GM23338 (cell line): ENCODE measurements around the gene NOP56. TPM values are rescaled to one million over a fixed set of nuclear protein-coding genes. Genes with fewer than 3 reads are reported as not detected.

Experiments
- ATAC-seq: fragments of 200-7000 bp; cut with Tn5 transposase; 3 replicates; pipeline ENCODE4 v1.9.1; 2020
- DNase-seq: peaks from one replicate; pipeline ENCODE4 v3.0.0-alpha.2; 2015; ENCODE audit warnings: low spot score
- H2AFZ ChIP-seq: fragments of 200-600 bp; sonication (generic); 2 replicates; pipeline ENCODE4 v1.8.0; 2016; ENCODE audit warnings: antibody characterized with exemption, mild to moderate bottlenecking, moderate library complexity
- H3F3A ChIP-seq: fragments of 200-600 bp; sonication (generic); replicated peaks from 2 replicates; pipeline ENCODE4 v1.8.0; 2017; ENCODE audit warnings: antibody characterized with exemption, mixed run types, low read depth
- H3K27ac ChIP-seq: fragments of 200-600 bp; sonication (generic); 2 replicates; pipeline ENCODE4 v1.6.1; 2016; ENCODE audit warnings: low read depth
- H3K27me3 ChIP-seq: fragments of 200-600 bp; sonication (generic); 2 replicates; pipeline ENCODE4 v1.8.0; 2016; ENCODE audit warnings: mild to moderate bottlenecking, mixed run types, moderate library complexity; ENCODE audit not compliant: insufficient read depth
- H3K36me3 ChIP-seq: fragments of 200-600 bp; sonication (generic); 2 replicates; pipeline ENCODE4 v1.8.0; 2016; ENCODE audit warnings: mild to moderate bottlenecking; ENCODE audit not compliant: insufficient read depth
- H3K4me1 ChIP-seq: fragments of 200-600 bp; sonication (generic); 2 replicates; pipeline ENCODE4 v1.8.0; 2016; ENCODE audit warnings: mild to moderate bottlenecking, moderate library complexity; ENCODE audit not compliant: insufficient read depth
- H3K4me2 ChIP-seq: fragments of 200-600 bp; sonication (generic); 2 replicates; pipeline ENCODE4 v1.7.1; 2017; ENCODE audit warnings: mixed run types
- H3K4me3 ChIP-seq: fragments of 200-600 bp; sonication (generic); 2 replicates; pipeline ENCODE4 v1.6.1; 2016; ENCODE audit warnings: mixed run types
- H3K79me2 ChIP-seq: fragments of 200-600 bp; sonication (generic); replicated peaks from 2 replicates; pipeline ENCODE4 v1.8.0; 2017; ENCODE audit warnings: mild to moderate bottlenecking; ENCODE audit not compliant: insufficient read depth
- H3K9me2 ChIP-seq: fragments of 200-600 bp; sonication (generic); 2 replicates; pipeline ENCODE4 v1.8.0; 2017; ENCODE audit not compliant: insufficient read depth
- H4K20me1 ChIP-seq: fragments of 200-600 bp; sonication (generic); replicated peaks from 2 replicates; pipeline ENCODE4 v1.8.0; 2017; ENCODE audit warnings: mild to moderate bottlenecking; ENCODE audit not compliant: insufficient read depth
- H3K27ac Mint-ChIP-seq: 2 replicates; pipeline ENCODE4 v1.8.0; 2020; ENCODE audit warnings: inconsistent platforms, mild to moderate bottlenecking, moderate library complexity, mixed read lengths
- H3K27me3 Mint-ChIP-seq: 3 replicates; pipeline ENCODE4 v1.8.0; 2022; ENCODE audit warnings: low read depth, mild to moderate bottlenecking, moderate library complexity, mixed read lengths, inconsistent platforms; ENCODE audit not compliant: insufficient read depth, poor library complexity
- H3K36me3 Mint-ChIP-seq: 3 replicates; pipeline ENCODE4 v1.8.0; 2021; ENCODE audit warnings: low read depth, mild to moderate bottlenecking, inconsistent platforms, moderate library complexity, mixed read lengths
- H3K4me1 Mint-ChIP-seq: 3 replicates; pipeline ENCODE4 v1.8.0; 2020; ENCODE audit warnings: mild to moderate bottlenecking, inconsistent platforms, mixed read lengths
- H3K4me3 Mint-ChIP-seq: 3 replicates; pipeline ENCODE4 v1.8.0; 2021; ENCODE audit warnings: moderate library complexity, mild to moderate bottlenecking, inconsistent platforms, mixed read lengths
- H3K9me3 Mint-ChIP-seq: 3 replicates; pipeline ENCODE4 v1.8.0; 2020; ENCODE audit warnings: moderate library complexity, mild to moderate bottlenecking, inconsistent platforms, mixed read lengths
- CREB1 ChIP-seq: fragments of 250-450 bp; sonication (Bioruptor Pico); IDR thresholded peaks from 2 replicates; pipeline ENCODE4 v1.5.0; 2020; ENCODE audit warnings: low read depth, mild to moderate bottlenecking, moderate library complexity
- CTCF ChIP-seq, 2 experiments: fragments of 200-600 bp in 1 of 2; sonication (generic) in 1 of 2; conservative IDR thresholded peaks; 2 replicates each; pipeline versions ENCODE4 v1.5.1 to v1.6.1; 2016 to 2017; ENCODE audit warnings: antibody characterized with exemption in 2 of 2, low read depth in 2 of 2, mild to moderate bottlenecking in 2 of 2, moderate library complexity in 1 of 2
- ETS1 ChIP-seq: IDR thresholded peaks from 2 replicates; pipeline ENCODE4 v1.6.1; 2016; ENCODE audit warnings: antibody characterized with exemption
- EZH2 ChIP-seq: fragments of 200-600 bp; sonication (generic); IDR thresholded peaks from one replicate; pipeline ENCODE4 v1.8.0; 2017; ENCODE audit warnings: antibody characterized with exemption, mild to moderate bottlenecking, low read depth; ENCODE audit not compliant: unreplicated experiment
- EZH2phosphoT487 ChIP-seq: fragments of 200-600 bp; sonication (generic); IDR thresholded peaks from one replicate; pipeline ENCODE4 v1.8.1; 2018; ENCODE audit warnings: antibody characterized with exemption; ENCODE audit not compliant: unreplicated experiment
- JUNB ChIP-seq: IDR thresholded peaks from one replicate; pipeline ENCODE4 v1.6.1; 2016; ENCODE audit warnings: antibody characterized with exemption; ENCODE audit not compliant: unreplicated experiment
- NANOG ChIP-seq: IDR thresholded peaks from 2 replicates; pipeline ENCODE4 v1.6.1; 2016; ENCODE audit warnings: antibody characterized with exemption, borderline replicate concordance
- POLR2AphosphoS5 ChIP-seq: IDR thresholded peaks from 2 replicates; pipeline ENCODE4 v1.6.1; 2016; ENCODE audit warnings: antibody characterized with exemption, low read depth
- REST ChIP-seq: IDR thresholded peaks from one replicate; pipeline ENCODE4 v1.6.1; 2018; ENCODE audit warnings: antibody characterized with exemption; ENCODE audit not compliant: unreplicated experiment
- STAT1 ChIP-seq: IDR thresholded peaks from one replicate; pipeline ENCODE4 v1.6.1; 2016; ENCODE audit warnings: antibody characterized with exemption; ENCODE audit not compliant: unreplicated experiment
- ZNF114 ChIP-seq: fragments of 250-450 bp; sonication (Bioruptor Pico); IDR thresholded peaks from 2 replicates; pipeline ENCODE4 v1.5.0; 2020; ENCODE audit warnings: mild to moderate bottlenecking, moderate library complexity
- ZNF331 ChIP-seq: fragments of 250-450 bp; sonication (Bioruptor Pico); IDR thresholded peaks from 2 replicates; pipeline ENCODE4 v1.5.0; 2020; ENCODE audit warnings: low read depth, mild to moderate bottlenecking, moderate library complexity
- ZNF462 ChIP-seq: fragments of 250-450 bp; sonication (Bioruptor Pico); IDR thresholded peaks from 2 replicates; pipeline ENCODE4 v1.5.0; 2020; ENCODE audit warnings: mild to moderate bottlenecking, moderate library complexity
- polyA plus RNA-seq: library from polyadenylated mRNA; unstranded; fragments of >200 nt; fragmentation: Nextera tagmentation; extraction: Ambion mirVana; gene quantifications from 2 replicates; pipeline ENCODE4 v1.2.1, GENCODE V29; 2016
- total RNA-seq: library from RNA; depleted of rRNA; stranded (reverse); fragments of >200 nt; shearing (Covaris generic); gene quantifications from 2 replicates; pipeline ENCODE4 v1.2.3, GENCODE V29; 2014

NOP56 gene
- total and polyA plus RNA-seq, 2 experiments from 2014 or later: 447 to 576 TPM

GRCh38 chr20:2637246-2637645, 15.2 kb upstream of the NOP56 start:
- H4K20me1 ChIP-seq: no peaks in the 10 kb centered on the region
- no peak overlapping the region for H2AFZ ChIP-seq
- no peaks in the 10 kb centered on the region for H3K79me2 ChIP-seq
- H3K9me2 ChIP-seq: 0 out of 2 replicates have a peak, but pooled peaks cover 5% of the 10 kb centered on the region
- no peak overlapping the region for H3K27ac ChIP-seq
- H3K36me3 Mint-ChIP-seq: no peaks in the 10 kb centered on the region
- no peaks in the 10 kb centered on the region for H3K9me3 Mint-ChIP-seq
- H3K27me3 Mint-ChIP-seq: peaks cover 4% of the 10 kb centered on the region
- H3K4me1 ChIP-seq: no peaks in the 10 kb centered on the region
- ATAC-seq (no peak), DNase-seq (no peak)
- H3K27ac Mint-ChIP-seq: no peak overlapping the region
- H3K36me3 ChIP-seq: no peaks in the 10 kb centered on the region
- no peak overlapping the region for H3K4me2 ChIP-seq
- no peaks in the 10 kb centered on the region for H3F3A ChIP-seq
- H3K27me3 ChIP-seq: no peaks in the 10 kb centered on the region
- H3K4me1 Mint-ChIP-seq: no peaks in the 10 kb centered on the region
- H3K4me3 Mint-ChIP-seq: no peak overlapping the region
- TF ChIP-seq ZNF462 (CRISPR knock-in tag): no peak
- no peak for TF ChIP-seq ZNF331 (CRISPR knock-in tag)
- no peak for TF ChIP-seq ZNF114
- TF ChIP-seq JUNB: no peak
- TF ChIP-seq STAT1: no peak
- TF ChIP-seq CTCF (conservative IDR thresholded peaks at IDR 0.05; ENCODE audit: low read depth in 2 of 2): no peak
- TF ChIP-seq NANOG: no peak
- no peak for TF ChIP-seq EZH2phosphoT487
- no peak for TF ChIP-seq CREB1 (CRISPR knock-in tag)
- no peak for TF ChIP-seq POLR2AphosphoS5
- no peak for TF ChIP-seq REST
- TF ChIP-seq ETS1: no peak
- no peak for TF ChIP-seq EZH2
- H3K4me3 ChIP-seq: no peak overlapping the region
